ENCODE measurements around the gene C2CD2L.
A peak's percentile ranks its signal among the peaks of the same experiment; 100 is the strongest.
"Not testable (repeated sequence)": the region's sequence is repeated elsewhere in the genome, so short reads cannot be mapped to it uniquely, and the experiment has no call there.

C2CD2L gene

DNA sequence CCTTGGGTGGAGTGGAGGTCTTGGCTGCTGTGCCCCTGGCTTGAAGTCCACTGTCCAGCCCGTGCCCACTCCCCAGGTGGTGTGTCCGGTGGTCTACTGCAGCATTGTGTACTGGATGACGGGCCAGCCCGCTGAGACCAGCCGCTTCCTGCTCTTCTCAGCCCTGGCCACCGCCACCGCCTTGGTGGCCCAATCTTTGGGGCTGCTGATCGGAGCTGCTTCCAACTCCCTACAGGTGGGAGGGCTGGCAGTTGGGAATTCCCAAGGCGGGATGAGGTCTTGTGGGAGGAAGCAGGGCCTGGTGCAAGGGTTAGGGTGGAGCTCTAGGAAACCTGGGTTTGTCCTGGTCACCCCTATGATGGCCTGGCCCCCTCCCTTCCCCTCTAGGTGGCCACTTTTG is 53.0 kb downstream of the C2CD2L start:
- peaks cover 9 to 18% of the 10 kb centered on the region in 2 donors for H3K27me3 Mint-ChIP-seq
- no peak overlapping the region for H3K4me3 Mint-ChIP-seq
- no peak for DNase-seq
- H3K27ac Mint-ChIP-seq = no peak overlapping the region
- peaks cover 3 to 7% of the 10 kb centered on the region in 2 donors for H3K4me1 Mint-ChIP-seq
- no peaks in the 10 kb centered on the region for H3K9me3 Mint-ChIP-seq
- no peaks in the 10 kb centered on the region for H3K36me3 Mint-ChIP-seq
- ATAC-seq (replicated peaks) = no peak

DNA sequence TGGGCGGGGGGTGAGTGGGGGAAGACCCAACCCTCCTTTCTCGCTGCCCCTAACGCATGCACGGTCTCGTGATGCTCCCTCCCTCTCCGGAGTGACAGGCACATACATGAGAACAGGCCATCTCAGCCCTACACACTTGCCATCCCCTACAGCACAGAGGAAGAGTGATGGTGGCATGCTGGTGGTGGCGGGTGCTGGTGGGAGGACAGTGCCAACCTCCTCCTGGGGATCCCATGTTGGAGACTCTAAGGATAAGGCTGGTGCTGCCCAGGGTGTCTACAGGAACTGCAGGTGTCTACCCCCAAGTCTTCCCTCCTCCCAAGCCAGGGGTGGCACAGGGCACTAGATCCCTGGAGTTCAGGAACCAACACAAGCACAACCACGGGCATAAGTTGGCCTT is 54.7 kb downstream of the C2CD2L start:
- Mint-ChIP-seq H3K4me3 (no peak overlapping the region), H3K4me1 (no peaks in the 10 kb centered on the region), H3K36me3 (no peaks in the 10 kb centered on the region), H3K27ac (no peak overlapping the region), H3K9me3 (no peaks in the 10 kb centered on the region), H3K27me3 (peaks cover 0 to under 1% of the 10 kb centered on the region in 2 donors)
- ATAC-seq (replicated peaks) (no peak), DNase-seq (no peak)

DNA sequence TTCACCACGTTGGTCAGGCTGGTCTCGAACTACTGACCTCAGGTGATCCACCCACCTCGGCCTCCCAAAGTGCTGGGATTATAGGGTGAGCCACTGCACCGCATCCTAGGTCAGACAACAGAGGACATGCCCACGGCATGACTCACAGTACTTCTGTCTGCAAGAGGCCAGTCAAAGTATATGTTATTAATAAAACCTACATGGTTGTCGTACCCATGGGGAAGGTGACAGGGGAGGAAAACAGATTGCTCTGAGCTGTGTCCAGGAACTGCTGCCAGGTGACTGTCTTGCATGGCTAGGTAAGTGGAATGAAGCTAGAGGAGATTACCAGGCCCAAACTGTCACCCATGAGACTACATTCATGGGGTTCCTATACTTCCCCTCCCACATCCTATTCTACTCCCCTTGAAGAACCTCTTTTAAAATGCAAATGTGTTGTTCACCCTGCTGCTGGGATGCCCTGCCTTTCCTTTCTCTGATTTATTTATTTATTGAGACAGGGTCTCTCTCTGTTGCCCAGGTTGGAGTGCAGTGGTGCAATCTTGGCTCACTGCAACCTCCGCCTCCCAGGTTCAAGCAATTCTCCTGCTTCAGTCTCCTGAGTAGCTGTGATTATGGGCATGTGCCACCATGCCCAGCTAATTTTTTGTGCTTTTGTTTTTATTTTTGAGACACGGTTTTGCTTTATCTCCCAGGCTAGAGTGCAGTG is 59.4 kb downstream of the C2CD2L start:
- Mint-ChIP-seq H3K27me3 (no peaks in the 10 kb centered on the region), H3K36me3 (peaks cover 0 to 2% of the 10 kb centered on the region in 2 donors), H3K4me1 (peaks cover 8 to 10% of the 10 kb centered on the region in 2 donors), H3K27ac (no peak overlapping the region), H3K4me3 (no peak overlapping the region), H3K9me3 (no peaks in the 10 kb centered on the region)
- no peak for ATAC-seq (replicated peaks)
- no peak for DNase-seq

DNA sequence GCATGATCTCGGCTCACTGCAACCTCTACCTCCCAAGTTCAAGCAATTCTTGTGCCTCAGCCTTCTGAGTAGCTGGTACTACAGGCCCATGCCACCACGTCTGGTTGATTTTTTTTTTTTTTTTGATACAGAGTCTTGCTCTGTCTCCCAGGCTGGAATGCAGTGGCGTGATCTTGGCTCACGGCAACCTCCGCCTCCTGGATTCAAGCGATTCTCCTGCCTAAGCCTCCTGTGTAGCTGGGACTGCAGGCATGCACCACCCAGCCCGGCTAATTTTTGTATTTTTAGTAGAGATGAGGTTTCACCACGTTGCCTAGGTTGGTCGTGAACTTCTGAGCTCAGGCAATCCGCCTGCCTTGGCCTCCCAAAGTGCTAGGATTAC is 59.9 kb downstream of the C2CD2L start:
- not testable (repeated sequence) for H3K9me3 Mint-ChIP-seq; H3K27me3 Mint-ChIP-seq; H3K27ac Mint-ChIP-seq; DNase-seq; H3K36me3 Mint-ChIP-seq; H3K4me3 Mint-ChIP-seq; ATAC-seq (replicated peaks)
- H3K4me1 Mint-ChIP-seq = peaks cover 8 to 10% of the 10 kb centered on the region in 2 donors

DNA sequence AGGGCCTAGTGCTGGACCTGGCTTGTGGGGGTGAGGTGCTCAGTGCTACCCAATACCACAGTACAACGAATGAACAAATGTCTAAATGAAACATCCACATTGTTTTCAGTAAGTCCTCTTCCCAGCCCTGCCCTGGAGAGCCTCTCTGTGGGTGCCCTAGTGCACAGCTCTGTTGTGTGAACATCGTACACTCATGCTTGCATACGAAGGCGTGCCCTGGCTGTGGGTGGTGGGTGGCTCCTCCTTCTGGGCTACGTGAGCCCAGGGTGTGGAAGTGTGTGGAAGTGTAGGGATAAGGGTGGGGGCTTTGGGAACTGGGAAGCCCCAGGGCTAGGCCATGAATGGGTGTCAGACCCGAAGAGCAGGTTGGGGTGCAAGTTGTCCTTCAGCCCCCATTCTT is 60.8 kb downstream of the C2CD2L start:
- H3K4me3 Mint-ChIP-seq = peak overlapping the region; percentile 79 to 97
- no peak for ATAC-seq (replicated peaks)
- H3K27ac Mint-ChIP-seq = peak overlapping the region; percentile 56
- H3K9me3 Mint-ChIP-seq = no peaks in the 10 kb centered on the region
- H3K4me1 Mint-ChIP-seq = peaks cover 8 to 10% of the 10 kb centered on the region in 2 donors
- DNase-seq = no peak
- no peaks in the 10 kb centered on the region for H3K27me3 Mint-ChIP-seq
- peaks cover 0 to 6% of the 10 kb centered on the region in 2 donors for H3K36me3 Mint-ChIP-seq
